ENCODE results near the gene PHYHIPL.
"Not testable (repeated sequence)": the region's sequence is repeated elsewhere in the genome, so short reads cannot be mapped to it uniquely, and the experiment has no call there.

Gene PHYHIPL

DNA sequence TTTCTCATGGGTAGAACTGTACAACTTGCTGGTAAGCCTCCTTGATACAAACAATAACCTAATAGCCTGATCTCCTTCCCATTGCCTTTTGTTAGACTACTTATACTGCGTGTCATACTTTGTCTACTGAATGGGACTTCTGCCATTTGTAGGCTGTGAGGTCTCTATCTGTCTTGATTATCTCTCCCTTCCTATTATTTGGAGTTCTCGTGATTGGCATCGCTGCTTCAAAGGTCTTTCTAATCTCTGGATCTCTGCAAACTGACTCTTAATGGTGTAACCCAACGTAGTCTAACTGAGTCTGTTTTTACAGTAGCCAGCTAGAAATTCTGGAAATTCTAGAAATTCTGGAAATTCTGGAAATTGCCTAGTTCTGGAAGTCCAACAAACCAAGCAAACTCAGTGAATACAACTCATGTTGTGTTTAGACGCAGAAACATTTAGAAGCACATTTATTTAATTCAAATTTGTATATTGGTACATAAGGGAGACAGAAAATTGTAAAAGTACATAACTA, 29.8 kb downstream of the PHYHIPL start:
- no peak for DNase-seq

DNA sequence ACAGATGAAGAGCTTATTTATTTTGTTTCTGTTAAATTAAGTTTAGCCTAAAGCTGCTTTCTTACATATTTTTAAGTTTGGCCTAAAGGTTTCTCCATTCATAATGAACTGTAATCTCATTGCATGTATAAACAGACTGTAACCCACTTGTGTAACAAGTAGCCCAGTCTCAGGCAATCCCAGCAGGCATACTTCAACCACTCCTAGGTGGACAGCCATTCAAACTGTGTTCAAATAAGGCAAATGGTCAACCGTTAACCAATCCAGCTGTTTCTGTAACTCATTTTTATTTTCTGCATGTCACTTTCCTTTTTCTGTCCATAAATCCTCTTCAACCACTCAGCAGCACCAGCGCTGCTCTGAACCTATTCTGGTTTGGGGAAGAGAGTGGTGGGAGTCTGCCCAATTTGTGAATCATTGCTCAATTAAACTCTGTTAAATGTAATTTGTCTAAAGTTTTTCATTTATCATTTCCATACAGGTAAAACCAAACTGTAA, 35.9 kb downstream of the PHYHIPL start:
- no peak for DNase-seq

DNA sequence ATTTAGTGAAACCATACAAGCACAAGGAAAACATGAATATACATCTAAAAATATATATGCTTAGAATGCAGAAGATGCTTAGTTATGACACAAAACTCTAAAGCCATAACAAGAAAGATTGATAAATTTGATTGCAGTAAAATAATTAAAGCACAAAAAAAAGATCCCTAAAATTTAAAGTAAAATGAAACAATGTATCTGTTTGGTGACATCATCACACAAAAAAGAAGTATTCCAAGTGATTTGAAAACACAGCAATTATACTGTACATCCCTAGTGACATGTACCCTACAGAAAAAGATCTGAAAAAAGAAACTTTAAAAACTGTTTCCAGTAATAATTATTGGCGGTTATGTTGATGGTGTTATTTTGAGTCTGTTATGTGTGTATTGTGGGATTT, 37.7 kb downstream of the PHYHIPL start:
- DNase-seq: no peak

DNA sequence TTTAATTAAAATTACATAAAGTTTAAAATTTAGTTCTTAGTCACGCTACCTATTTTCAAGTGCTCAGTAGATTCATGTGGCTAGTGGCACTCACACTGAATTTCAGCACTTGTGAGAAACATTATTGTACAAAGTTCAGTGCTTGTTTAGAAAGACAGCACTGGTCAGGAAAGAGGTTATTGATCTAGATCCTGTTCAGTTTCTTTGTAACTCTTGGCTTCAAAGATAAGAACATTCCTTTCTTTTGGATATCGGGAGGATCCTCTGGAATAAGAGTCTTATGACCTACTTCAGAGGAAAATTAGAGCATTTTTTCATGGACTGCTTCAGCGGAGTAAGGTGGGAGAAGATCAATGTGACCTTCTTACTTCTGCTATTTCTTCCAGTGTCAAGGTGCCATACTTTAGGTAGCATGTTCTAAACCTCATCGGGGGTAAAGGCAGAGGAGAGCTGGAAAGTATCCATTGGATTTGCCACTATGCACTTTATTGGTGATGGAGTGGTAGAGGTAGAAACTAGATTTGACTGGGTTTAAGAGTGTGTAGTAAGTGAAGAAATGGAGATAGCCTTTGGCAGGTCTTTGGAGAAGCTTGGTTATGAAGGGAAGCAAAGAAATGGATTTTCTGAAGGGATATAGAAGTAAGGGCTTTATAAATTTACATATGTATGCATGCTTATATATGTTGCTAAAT, 39.9 kb downstream of the PHYHIPL start:
- no peak for DNase-seq

DNA sequence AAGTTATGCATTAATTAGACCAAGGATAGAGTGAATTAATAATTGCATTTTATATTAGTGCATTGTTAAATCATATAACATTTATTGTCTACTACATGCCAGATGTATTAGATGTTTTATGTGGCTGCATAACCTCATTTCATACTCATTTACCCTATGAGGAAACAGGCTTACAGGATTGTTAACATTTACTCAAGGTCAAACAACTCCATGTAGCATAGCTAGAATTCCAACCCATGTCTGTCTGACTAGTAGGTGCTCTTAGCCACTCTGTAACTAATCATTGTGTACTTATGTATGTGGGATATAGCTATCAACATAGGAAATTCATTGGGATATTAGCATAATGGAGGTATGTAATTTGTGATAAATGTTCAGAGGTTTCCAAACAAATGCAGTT, 46.3 kb downstream of the PHYHIPL start:
- no peak for DNase-seq

DNA sequence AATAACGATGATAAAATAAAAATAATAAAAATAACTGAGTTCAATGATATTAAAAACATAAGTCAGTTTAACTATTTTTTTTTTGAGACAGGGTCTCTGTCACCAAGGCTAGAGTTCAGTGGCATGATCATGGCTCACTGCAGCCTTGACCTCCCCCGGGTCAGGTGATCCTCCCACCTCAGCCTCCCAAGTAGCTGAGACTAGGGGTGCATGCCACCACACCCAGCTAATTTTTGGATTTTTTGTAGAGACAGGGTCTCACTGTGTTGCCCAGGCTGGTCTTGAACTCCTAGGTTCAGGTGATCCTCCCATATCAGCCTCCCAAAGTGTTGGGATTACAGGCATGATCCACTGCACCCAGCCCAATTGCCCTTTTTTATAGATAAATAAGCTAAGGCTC, 47.2 kb downstream of the PHYHIPL start:
- not testable (repeated sequence) for DNase-seq

DNA sequence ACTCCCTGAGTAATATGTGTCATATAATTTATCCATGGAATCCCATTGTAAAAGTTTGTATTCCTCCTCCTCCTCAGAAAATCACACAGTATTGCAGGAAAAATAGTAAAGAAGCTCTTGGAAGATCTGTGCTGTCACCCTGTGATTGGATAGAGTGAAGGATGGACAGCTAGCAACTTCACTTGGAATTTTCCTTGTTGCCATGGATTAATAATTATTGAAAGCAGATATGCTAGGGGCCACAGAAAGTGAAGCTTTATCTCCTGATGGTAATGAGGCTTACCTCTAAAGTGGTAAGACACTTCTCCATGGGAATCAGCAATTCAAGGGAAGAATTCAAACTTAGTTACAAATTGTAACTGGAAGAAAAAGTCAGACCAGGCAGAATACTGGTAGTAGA, 48.8 kb downstream of the PHYHIPL start:
- DNase-seq: no peak

DNA sequence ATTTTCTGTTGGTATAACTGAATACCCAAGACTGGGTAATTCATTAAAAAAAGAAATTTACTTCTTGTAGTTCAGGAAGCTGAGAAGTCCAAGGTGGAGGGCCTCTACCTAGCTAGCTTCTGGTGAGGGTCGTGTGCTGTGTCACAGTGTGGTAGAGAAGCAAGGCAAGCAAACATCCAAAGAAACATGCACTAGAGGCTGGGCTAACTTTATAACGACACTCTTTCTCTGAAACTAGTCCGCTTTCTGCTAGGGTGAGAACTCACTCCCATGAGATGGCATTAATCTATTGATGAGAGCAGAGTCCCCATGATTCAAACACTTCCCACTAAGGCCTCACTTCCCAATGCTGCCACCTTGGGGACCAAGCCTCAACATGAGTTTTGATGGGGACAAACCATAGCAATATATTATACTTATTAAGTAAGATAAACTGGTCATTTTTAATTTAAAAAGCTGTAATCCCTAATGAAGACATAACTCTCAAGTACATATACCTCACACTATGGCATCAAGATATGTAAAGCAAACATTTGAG, 50.8 kb downstream of the PHYHIPL start:
- peak; percentile 44 for DNase-seq

DNA sequence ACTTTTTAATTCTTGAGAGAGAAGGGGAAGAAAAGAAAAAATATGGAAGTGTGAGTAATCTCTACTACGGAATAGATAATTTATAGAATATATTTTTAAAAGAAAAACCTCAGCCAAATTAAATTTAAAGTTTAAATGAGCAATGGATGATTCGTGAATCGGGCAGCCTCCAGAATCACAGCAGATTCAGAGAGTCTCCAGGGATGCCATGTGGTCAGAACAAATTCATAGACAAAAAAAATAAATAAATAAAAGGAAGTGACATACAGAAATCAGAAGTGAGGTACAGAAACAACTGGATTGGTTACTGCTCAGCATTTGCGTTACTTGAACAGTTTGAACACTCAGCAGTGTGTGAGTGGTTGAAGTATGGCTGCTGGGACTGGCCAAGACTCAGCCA, 53.0 kb downstream of the PHYHIPL start:
- no peak for DNase-seq

DNA sequence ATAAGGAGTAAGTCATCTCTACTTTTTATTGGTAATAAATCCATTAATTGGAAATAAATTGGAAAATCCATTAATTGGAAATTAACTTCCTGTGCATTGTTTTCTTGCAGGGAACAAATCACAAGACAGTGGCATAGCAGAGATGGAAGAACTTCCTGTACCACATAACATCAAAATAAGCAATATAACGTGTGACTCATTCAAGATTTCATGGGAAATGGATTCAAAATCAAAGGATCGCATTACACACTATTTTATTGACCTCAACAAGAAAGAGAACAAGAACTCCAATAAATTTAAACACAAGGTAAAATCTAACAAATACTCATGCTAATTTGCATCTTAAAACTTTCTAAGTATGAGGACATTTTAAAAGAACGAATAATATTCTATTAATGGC, 57.8 kb downstream of the PHYHIPL start:
- no peak for DNase-seq

DNA sequence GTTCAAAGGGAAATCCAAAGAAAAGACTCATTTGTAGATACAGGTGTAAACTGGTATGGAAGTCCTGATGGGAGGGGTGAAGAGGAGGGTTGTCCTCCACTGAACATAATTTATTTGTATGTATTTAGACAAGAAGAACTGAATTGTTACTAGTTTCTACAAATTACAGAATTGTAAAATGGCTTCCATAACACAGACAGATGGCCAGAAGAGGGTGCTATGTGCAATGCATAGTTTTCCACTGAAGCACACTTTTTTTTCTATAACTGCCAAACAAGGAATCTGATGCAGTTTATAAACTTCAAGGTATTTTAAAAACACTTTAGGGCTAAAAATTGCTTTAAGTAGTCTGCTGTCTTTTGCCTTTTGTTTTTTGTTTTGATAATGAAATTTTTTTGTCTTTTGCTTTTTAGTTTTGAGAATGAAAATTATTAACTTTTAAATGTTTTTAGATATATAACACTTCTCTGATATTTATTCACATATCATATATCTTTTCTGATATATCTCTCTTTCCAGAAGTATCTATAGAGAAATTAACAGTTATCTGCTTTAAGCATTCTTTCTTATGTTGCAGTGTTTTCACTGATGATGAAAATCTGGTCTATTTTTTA, 58.5 kb downstream of the PHYHIPL start:
- peak; percentile 46 for DNase-seq

DNA sequence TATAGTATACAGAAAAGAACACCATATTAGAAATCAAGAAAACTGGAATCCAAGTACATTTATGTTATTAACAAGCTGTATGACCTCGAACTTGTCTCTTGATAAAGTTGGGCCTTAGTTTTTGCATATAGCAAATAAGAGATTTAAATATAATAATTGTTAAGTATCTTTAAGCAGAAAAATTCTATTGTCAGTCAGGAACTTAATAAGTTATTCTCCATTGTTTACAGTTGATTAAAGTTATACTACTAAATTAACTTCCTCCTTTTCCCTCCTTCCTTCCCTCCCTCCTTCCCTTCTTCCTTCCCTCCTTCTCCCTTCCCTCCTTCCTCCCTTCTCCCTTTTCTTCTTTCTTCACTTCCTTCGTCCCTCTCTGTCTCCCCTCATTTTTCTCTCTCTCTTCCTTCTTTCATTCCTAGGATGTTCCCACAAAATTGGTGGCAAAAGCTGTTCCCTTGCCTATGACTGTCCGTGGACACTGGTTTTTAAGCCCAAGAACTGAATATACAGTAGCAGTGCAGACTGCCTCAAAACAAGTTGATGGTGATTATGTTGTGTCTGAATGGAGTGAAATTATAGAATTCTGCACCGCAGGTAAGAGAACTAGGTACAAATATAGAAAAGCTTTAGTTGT, 59.7 kb downstream of the PHYHIPL start:
- no peak for DNase-seq

DNA sequence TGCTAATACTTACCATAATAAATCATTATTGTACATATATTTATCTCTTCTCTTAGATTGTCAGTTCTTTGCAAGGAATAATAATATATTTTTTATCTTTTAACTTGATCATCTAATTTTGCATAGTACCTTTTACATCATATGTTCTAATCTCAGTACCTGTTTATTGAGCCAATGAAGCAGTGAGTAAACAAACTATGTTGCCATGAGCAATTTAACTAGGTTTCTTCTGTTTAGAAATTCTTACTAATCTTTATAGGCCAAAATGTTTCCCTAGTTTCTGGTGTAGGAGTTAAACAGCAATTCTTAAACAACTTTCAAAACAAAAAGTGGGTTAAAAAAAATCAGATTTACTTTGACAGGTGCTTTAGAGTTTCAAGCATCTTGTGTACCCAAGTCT, 61.3 kb downstream of the PHYHIPL start:
- no peak for DNase-seq

DNA sequence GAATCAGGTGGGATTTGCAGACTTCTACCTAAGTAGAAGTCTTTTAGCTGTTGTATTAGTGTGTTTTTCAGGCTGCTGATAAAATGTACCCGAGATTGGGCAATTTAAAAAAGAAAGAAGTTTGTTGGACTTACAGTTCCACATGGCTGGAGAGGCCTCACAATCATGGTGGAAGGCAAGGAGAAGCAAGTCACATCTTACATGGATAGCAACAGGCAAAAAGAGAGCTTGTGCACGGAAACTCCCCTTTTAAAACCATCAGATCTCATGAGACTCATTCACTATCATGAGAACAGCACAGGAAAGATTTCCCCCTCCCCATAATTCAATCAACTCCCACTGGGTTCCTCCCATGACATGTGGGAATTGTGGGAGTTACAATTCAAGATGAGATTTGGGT, 62.7 kb downstream of the PHYHIPL start:
- DNase-seq: not testable (repeated sequence)

DNA sequence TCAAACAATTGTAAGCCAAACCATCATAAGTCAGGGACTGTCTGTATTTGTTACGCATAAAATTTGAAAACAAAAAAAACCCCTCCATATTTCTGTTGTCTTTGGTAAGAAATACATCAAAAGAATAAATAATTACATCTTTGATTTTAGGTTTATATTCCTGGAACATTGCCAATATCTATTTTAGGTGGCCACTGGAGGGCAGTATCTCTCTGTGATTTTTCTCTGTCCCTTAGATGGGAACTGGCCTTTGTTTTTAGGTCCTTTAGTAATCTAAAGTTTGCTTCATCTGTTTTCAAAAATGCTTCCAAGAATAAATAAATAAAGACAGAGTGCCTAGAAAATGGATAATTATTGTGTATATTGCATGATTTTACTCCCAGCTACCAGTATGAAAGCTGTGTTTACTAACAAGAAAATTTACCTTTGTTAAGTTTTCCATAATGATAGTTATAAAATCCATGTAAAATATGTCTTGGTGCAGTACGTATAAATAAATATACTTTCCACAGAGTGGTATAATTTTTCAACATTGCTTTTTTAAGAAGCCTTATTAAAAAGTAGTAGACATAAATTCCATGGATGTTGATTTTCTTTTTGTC, 64.2 kb downstream of the PHYHIPL start:
- DNase-seq: peak; percentile 37

DNA sequence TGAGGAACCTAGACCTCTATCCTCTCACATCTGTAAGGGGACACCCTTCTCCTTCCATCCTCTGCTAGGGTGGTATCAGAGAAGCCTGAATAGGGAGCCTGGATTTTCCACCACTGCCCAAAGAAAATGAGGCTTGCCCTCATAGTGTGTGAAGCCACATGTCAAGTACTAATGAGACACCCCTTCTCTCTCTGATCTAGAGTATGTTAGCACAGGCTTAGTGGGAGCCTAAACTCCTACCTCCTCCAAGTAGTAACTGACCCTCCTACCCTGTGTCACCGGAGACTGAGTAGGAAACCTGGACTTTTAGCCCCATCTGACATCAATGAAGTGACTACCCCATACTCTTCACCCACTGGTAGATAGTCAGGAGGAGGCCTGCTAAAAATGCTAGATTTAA, 65.6 kb downstream of the PHYHIPL start:
- DNase-seq: no peak

DNA sequence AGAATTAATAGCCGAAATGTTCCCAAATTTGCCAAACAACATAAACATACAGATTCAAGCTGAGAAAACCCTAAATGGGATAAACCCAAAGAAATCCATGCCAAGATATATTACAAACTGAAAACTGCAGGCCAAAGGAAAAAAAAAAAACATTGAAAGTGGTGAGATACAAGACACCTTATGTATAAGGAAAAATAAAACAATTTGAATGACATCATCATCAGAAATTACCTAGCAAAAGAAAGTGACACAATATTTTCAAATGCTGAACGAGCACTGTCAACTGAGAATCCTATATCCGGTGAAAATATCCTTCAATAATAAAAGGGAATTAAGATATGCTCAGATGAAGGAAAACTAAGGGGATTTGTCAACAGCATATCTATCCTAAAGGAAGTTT, 66.5 kb downstream of the PHYHIPL start:
- DNase-seq: no peak

DNA sequence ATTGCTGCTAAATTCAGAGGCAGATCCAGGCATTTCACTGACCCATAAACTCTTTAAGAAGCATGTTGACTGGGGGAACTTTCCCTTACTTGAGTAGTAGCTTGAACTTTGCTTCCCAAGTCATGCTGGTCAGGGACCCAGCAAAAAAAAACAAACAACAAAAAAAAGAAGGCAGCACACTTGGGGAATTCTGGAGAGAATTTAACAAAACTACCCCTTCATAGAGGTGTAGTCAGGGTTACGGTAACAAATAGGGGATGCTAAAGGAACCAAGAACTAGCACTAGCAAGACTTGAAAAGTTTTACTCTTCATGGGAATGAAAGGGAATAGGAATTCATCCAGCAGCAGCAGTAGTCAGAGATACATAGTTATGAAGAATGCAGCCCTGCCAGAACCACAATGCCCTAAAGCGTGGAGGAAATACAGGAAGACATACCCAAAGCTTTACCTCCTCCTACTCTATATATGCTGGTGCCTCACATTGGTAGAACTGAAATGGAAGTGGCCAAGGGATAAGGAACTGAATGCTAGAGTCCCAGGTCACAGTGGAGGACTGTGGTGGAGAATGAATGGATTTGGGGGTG, 67.3 kb downstream of the PHYHIPL start:
- no peak for DNase-seq

DNA sequence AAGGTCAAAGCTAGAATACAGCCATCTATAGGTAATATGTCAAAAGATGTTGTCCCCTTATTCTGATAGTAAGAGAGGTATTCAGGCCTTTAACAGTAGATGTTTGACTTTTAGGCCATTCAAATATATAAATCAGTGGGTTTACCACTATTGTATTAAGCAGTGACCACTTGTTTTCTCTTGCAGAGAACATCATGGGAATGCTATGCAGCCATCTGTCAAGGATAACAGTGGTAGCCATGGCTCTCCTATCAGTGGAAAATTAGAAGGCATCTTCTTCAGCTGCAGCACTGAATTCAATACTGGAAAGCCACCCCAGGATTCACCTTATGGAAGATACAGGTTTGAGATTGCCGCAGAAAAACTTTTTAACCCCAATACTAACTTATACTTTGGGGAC, 68.4 kb downstream of the PHYHIPL start:
- DNase-seq: no peak

DNA sequence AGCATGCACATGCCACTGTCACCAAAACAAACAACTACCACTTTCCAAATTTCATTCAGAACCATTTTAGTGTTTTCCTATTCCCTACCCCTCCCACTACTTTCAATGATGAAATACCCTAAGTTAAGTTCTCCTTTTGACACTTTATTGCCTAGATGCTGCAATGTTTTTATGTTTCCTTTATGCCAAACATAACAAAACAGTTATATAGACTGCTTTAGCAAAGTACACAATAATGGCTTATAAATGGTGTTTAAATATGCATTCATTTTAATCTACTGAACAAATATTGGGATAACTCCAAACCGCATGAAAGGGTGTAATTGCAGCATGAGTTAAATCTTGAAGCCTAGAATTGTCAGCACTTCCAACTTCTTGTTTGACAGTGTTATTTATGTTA, 69.2 kb downstream of the PHYHIPL start:
- DNase-seq: peak; percentile 66

DNA sequence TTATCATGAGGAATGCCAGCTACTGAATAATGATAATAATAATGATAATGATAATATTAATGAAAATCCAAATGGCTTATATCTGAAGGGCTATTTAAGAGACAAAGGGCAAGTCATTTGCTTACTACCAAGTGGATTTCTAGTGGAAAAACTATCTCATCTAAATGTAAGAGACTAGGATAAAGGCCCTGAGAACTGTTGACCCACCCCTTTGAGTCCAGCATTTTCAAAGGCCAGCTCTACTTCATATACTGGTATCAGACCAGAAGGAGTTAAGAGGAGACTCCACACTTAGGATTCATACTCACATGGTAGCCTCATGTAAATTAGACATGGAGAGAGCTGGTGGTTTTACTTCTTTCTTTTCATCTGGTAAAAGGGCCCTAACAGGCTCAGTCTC, 76.0 kb downstream of the PHYHIPL start:
- no peak for DNase-seq

DNA sequence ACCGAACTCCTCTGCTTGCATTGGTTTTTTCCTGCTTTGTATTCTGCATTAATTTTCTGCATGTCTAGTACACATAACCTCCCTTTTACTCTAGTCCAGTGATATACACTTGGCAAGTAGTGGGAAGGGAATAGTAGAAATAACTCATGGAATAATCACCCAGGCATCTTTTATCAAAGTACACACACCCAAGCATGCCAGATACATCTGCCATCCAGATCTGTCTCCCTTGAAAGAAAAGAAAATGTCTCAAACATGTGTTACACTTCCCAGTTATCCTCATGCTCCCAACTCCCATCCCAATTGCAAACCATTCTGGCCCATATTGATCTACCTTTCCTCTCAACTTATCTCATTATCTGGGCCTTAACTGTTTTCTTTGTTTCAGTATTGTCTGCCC, 79.0 kb downstream of the PHYHIPL start:
- DNase-seq: no peak

DNA sequence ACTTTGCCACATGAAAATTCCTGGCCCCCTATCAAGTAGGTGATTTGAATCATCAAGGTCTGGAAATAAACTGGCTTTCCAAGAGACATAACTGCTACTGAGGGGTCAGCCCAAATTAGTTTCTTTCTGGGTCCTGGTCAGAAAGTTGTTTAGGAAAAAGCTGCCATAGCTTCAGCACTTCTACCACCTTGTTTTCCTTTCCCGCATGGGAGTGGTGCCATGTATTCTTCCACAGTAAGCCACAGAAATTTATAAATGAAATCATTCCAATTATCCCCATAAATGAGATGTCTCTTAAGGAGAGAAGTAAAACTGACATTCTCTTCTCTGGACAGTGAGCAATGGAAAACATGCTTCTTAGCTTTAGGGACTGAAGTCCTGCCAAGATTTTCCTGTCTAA, 80.8 kb downstream of the PHYHIPL start:
- DNase-seq: no peak

Measured in NCI-H69 (cell line).